Epithelial cell of proximal tubule (primary cell): ENCODE data around the gene PLXNA1. TPM values are rescaled to one million over a fixed set of nuclear protein-coding genes. Genes with fewer than 3 reads are reported as not detected.

ENCODE experiments used
- DNase-seq: peaks from one replicate; pipeline ENCODE4 v3.0.0-alpha.2; 2011; ENCODE audit warnings: low read depth
- H3K4me3 ChIP-seq: 2 replicates; pipeline ENCODE4 v1.5.1; 2011; ENCODE audit warnings: low read depth, mild to moderate bottlenecking, low read length
- CTCF ChIP-seq: conservative IDR thresholded peaks from 2 replicates; pipeline ENCODE4 v1.5.1; 2012; ENCODE audit warnings: low read depth, mild to moderate bottlenecking, low read length
- total RNA-seq: library from RNA; depleted of rRNA; stranded (reverse); fragments of >200 nt; gene quantifications from 2 replicates; pipeline ENCODE4 v1.2.3, GENCODE V29; 2015

Gene PLXNA1
- total RNA-seq: 35.5 and 42.2 TPM in 2 replicates

- no peak for DNase-seq
- peak; percentile 80 for TF ChIP-seq CTCF
- H3K4me3 ChIP-seq: peak within 1 kb of the TSS; percentile 67
Observed at GRCh38 chr3:126982471-126983175, at the start of gene PLXNA1. Gene PLXNA1 (plus strand): TSS chr3:126983115. CDS start chr3:126988594, 5,479 bp downstream.

DNA sequence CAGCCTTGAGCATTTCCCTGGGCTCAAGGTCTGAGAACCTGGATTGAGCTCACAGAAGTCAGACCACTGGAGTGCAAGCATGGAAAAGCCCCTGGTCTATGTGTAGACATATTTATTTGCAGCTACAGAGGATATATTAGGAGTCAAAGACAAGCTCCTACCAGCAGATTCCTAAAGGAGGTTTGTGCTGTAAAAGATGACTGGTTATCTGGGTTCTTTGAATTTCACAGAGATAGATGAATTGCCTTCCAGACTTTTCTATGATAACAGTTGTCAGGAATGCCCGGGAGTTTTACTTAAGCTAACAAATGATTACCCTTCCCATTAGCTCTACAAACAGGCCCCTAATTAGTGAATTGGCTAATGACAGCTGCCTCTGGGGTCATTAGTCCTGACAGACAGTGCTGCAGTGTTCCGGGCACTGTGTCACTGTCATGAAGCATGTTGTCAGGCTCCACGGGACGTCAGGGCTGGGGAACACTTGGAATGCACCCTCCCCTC is 48.8 kb upstream of the PLXNA1 start:
- TF ChIP-seq CTCF: no peak
- no peak for DNase-seq
- H3K4me3 ChIP-seq: no peak overlapping the region

DNA sequence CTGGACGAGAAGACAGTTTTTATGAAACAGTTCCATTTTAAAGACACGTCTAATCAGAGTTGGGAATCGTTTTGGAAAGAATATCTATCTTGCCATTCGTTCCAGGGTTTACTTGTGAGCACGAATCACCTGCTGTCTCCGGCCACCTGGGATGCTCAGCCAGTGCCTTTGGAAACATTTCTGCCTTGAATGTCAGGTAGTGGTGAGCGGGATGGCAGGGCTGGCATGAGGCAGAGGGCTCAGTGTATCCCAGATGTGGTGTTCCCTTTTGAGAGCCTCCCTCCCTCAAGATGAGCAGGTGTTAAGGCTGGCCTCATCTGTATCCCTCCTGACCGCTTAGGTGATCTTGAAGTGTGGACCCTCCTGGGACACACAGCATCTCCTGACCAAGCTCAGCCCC is 47.9 kb upstream of the PLXNA1 start:
- TF ChIP-seq CTCF: no peak
- H3K4me3 ChIP-seq: no peak overlapping the region
- no peak for DNase-seq

DNA sequence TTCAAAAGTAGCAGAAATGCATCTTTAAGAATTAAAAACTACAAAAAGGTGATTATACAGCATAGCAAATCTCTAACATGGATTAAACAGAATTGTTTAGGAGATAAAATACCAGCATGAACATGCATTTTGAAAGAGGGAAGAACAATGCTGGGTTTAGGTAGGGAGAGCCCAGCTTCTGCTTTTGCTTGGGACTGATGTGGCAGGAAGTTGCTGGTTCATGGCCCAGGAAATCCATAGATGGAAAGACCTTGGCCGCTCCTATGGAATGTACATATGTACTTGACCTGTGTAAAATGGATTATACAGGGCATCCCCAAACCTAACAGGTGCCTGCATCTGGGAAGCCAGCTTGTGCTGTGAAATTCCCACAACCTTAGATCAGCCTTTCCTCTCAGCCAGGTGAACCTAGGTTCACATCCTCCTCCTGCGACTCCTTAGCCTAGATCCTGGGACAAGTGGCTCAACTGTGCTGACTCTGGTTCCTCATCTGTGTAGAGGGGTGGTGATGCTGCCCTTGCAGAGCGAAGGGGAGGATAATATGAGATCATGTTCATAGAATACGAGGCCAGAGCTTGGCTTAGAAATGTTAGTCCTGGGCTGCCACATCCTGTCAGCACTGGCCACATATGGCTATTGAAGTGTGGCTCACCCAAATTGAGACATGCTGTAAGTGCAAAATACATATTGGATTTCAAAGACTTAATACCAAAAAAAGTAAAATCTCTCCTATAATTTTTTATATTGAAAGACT is 47.0 kb upstream of the PLXNA1 start:
- no peak for TF ChIP-seq CTCF
- H3K4me3 ChIP-seq: no peak overlapping the region
- no peak for DNase-seq

DNA sequence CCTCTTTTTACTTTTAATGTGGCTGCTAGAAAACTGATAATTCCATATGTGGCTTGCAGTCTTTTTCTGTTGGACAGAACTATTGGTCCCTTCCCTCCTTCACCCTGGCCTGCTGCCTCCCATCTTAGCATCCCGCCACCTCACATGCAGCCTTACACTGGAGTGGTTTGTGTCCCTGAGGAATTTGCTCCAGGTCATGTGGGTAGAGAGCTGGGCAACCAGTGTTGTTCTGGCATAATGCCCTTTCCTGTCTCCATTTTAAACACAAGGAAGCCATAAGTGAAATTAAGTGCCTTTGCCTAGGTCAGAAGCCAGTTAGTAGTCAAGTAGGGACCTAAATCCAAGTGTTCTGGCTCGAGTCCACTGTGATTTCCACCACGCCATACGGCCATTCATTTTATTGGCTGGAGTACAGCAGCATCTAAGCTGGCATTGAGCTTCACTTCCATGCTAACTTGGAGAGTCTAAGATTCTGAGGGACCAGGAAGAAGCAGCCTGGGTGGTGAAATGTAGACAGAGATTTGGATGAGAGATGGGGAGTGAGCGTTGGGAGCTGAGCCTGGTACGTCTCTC is 46.0 kb upstream of the PLXNA1 start:
- no peak overlapping the region for H3K4me3 ChIP-seq
- no peak for DNase-seq
- no peak for TF ChIP-seq CTCF

DNA sequence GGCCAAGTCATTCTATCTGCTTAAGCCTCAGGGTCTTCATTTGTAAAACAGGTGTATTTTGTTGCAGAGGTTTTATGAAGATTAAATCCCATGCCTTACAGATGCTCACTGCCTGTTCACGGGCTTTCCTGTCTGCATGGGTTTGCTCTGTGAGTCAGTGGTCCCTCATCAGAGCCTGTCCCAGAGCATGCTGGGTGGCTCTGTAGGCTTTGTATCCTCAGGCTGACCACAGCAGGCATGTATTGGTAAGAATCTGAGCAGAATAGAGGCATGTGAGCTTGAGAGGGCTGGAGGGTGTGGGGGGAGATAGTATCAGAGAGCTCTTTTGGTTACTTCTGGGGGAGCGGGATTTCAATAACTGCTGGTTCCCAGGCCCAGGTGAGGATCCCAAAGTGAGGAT is 45.4 kb upstream of the PLXNA1 start:
- no peak overlapping the region for H3K4me3 ChIP-seq
- no peak for TF ChIP-seq CTCF
- DNase-seq: no peak
